Renal cortex interstitium (tissue), 15 donors: Measurements from ENCODE around the gene HCLS1. TPM values are rescaled to one million over a fixed set of nuclear protein-coding genes. Genes with fewer than 3 reads are reported as not detected.
"Not testable (repeated sequence)": the region's sequence is repeated elsewhere in the genome, so short reads cannot be mapped to it uniquely, and the experiment has no call there.

Source experiments
- DNase-seq, 11 donors: peaks; one replicate each; pipeline ENCODE4 v3.0.0-alpha.2; 2013; ENCODE audit warnings: low read depth in 9 of 11, low spot score in 4 of 11; ENCODE audit errors: extremely low read depth in 1 of 11
- long read RNA-seq, 16 experiments: transcript quantifications; one replicate each; lab custom pipeline, GENCODE V29; 2026
- polyA plus RNA-seq, 3 donors: library from polyadenylated mRNA; unstranded; fragments of 120-200 nt; gene quantifications; one replicate each; pipeline ENCODE4 v1.2.1, GENCODE V29; 2013; ENCODE audit not compliant: insufficient read length in 3 of 3

The HCLS1 gene
- polyA plus RNA-seq, result 1 to 10 TPM; 4.9 to 8.2 (median 7.6) TPM
- long read RNA-seq, donor 1, result 0 reads
- long read RNA-seq, donor 2, partial matches to known transcripts, result 0 of 1 reads
- long read RNA-seq, donor 2, other reads (novel, unspliced or antisense), result 0 of 1 reads
- long read RNA-seq, donor 3, result 0 reads
- long read RNA-seq, donor 4, partial matches to known transcripts, result 0 of 2 reads
- long read RNA-seq, donor 4, other reads (novel, unspliced or antisense), result 0 of 2 reads
- long read RNA-seq, donor 5, result 0 reads
- long read RNA-seq, donor 6, result 0 reads
- long read RNA-seq, donor 7, partial matches to known transcripts, result 0 of 3 reads
- long read RNA-seq, donor 7, other reads (novel, unspliced or antisense), result 0 of 3 reads
- long read RNA-seq, donor 8, partial matches to known transcripts, result 0 of 4 reads
- long read RNA-seq, donor 8, other reads (novel, unspliced or antisense), result 0 of 4 reads
- long read RNA-seq, donor 9, partial matches to known transcripts, result 0 of 1 reads
- long read RNA-seq, donor 9, other reads (novel, unspliced or antisense), result 0 of 1 reads
- long read RNA-seq, donor 10, partial matches to known transcripts, result 0 of 2 reads
- long read RNA-seq, donor 10, other reads (novel, unspliced or antisense), result 0 of 2 reads
- long read RNA-seq, donor 11, partial matches to known transcripts, result 0 of 1 reads
- long read RNA-seq, donor 11, other reads (novel, unspliced or antisense), result 0 of 1 reads
- long read RNA-seq, donor 12, result 0 reads
- long read RNA-seq, donor 13, partial matches to known transcripts, result 0 of 2 reads
- long read RNA-seq, donor 13, other reads (novel, unspliced or antisense), result 0 of 2 reads
- long read RNA-seq, donor 14, result 0 reads
- long read RNA-seq, donor 15, result 0 reads
- long read RNA-seq, donor 16, partial matches to known transcripts, result 0 of 4 reads
- long read RNA-seq, donor 16, other reads (novel, unspliced or antisense), result 0 of 4 reads

GRCh38 chr3:121660356-121661171, at the start of gene HCLS1:
Gene HCLS1 (minus strand): TSS chr3:121660903. CDS start chr3:121658347, 2,556 bp downstream.
- DNase-seq, result no peak

- no peak for DNase-seq
These were observed 49.6 kb upstream of the HCLS1 start for GRCh38 chr3:121710347-121710746.

- DNase-seq, result no peak
These were observed 47.0 kb upstream of the HCLS1 start for GRCh38 chr3:121707531-121708273.

GRCh38 chr3:121705541-121705940, 44.8 kb upstream of the HCLS1 start:
- no peak for DNase-seq

- no peak for DNase-seq
These were observed 43.3 kb upstream of the HCLS1 start for GRCh38 chr3:121703973-121704372.

GRCh38 chr3:121698901-121699300, 38.2 kb upstream of the HCLS1 start:
- peak in 2 of 11 donors; percentile 3 to 12 for DNase-seq

GRCh38 chr3:121698476-121698875, 37.8 kb upstream of the HCLS1 start:
- DNase-seq, result peak in 2 of 11 donors; percentile 3 to 9

GRCh38 chr3:121696186-121696585, 35.5 kb upstream of the HCLS1 start:
- no peak for DNase-seq

- DNase-seq, result no peak
These were observed 31.5 kb upstream of the HCLS1 start for GRCh38 chr3:121692010-121692699.

GRCh38 chr3:121690777-121691405, 30.2 kb upstream of the HCLS1 start:
- DNase-seq, result no peak

- DNase-seq, result not testable (repeated sequence)
These were observed 28.0 kb upstream of the HCLS1 start for GRCh38 chr3:121688747-121689146.

GRCh38 chr3:121681792-121682191, 21.1 kb upstream of the HCLS1 start:
- DNase-seq, result no peak

- DNase-seq, result no peak
These were observed 16.4 kb upstream of the HCLS1 start for GRCh38 chr3:121677141-121677540.

GRCh38 chr3:121670676-121671075, 10.0 kb upstream of the HCLS1 start:
- DNase-seq, result no peak

GRCh38 chr3:121667333-121667732, 6.6 kb upstream of the HCLS1 start:
- DNase-seq, result no peak

GRCh38 chr3:121665488-121665887, 4.8 kb upstream of the HCLS1 start:
- DNase-seq, result no peak

GRCh38 chr3:121663171-121663847, 2.6 kb upstream of the HCLS1 start:
- DNase-seq, result no peak
